ENCODE results near the gene ATP5MC3.

DNA sequence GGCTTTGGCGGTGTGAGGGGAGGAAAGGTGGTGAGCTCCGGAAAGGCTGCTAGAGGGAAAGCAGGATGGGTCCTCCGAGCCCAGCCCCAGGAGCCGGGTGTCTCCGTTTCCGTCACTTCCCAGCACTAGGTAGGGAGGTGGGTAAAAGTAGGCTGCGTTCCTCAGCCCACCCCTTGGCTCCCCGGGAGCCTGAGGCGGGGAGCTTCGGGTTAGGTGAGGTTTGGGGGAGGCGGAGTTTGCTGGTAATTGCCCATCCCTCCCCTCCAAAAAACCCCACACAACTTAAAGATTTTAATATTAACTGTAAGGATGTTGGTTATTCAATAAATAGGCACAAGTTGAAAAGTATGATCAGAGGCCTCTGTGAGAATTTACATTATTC is 13.0 kb downstream of the ATP5MC3 start:
- TF ChIP-seq EZH2 (IDR thresholded peaks at IDR 0.05; ENCODE audit: borderline replicate concordance, control insufficient read depth, low read depth, low read length): no peak
- no peak for TF ChIP-seq POLR2A (IDR thresholded peaks at IDR 0.05; ENCODE audit: low read depth, low read length)
- TF ChIP-seq, protein P1, sequence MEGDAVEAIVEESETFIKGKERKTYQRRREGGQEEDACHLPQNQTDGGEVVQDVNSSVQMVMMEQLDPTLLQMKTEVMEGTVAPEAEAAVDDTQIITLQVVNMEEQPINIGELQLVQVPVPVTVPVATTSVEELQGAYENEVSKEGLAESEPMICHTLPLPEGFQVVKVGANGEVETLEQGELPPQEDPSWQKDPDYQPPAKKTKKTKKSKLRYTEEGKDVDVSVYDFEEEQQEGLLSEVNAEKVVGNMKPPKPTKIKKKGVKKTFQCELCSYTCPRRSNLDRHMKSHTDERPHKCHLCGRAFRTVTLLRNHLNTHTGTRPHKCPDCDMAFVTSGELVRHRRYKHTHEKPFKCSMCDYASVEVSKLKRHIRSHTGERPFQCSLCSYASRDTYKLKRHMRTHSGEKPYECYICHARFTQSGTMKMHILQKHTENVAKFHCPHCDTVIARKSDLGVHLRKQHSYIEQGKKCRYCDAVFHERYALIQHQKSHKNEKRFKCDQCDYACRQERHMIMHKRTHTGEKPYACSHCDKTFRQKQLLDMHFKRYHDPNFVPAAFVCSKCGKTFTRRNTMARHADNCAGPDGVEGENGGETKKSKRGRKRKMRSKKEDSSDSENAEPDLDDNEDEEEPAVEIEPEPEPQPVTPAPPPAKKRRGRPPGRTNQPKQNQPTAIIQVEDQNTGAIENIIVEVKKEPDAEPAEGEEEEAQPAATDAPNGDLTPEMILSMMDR (IDR thresholded peaks at IDR 0.05 in 2 of 3, conservative IDR thresholded peaks at IDR 0.05 in 1 of 3; ENCODE audit: control insufficient read depth in 2 of 3, extremely low read depth in 1 of 3, insufficient read depth in 1 of 3, low read depth in 3 of 3, low read length in 3 of 3): no peak
